Gastrocnemius medialis (tissue), 4 donors: ENCODE measurements around the gene SERPINA1. TPM values are rescaled to one million over a fixed set of nuclear protein-coding genes. Genes with fewer than 3 reads are reported as not detected.

ENCODE experiments used
- ATAC-seq, 2 donors: fragments of 150-250 bp; one replicate each; pipeline ENCODE4 v1.9.1; 2016
- DNase-seq, 2 donors: peaks; one replicate each; pipeline ENCODE4 v3.0.0-alpha.2; 2019
- H3K27ac ChIP-seq, 4 donors: fragments of 200-600 bp; sonication (generic); 1 replicate in 1 of 4; 2 replicates in 3 of 4; pipeline ENCODE4 v1.5.1; 2016 to 2018; ENCODE audit warnings: mild to moderate bottlenecking in 2 of 4, moderate library complexity in 1 of 4
- H3K27me3 ChIP-seq, 3 donors: fragments of 200-600 bp; sonication (generic) in 2 of 3; 1 replicate in 1 of 3; 2 replicates in 2 of 3; pipeline versions ENCODE4 v1.5.1 to v1.6.0; 2016 to 2019; ENCODE audit warnings: mild to moderate bottlenecking in 1 of 3, moderate library complexity in 1 of 3
- H3K36me3 ChIP-seq, 2 donors: fragments of 200-600 bp; sonication (generic) in 1 of 2; one replicate each; pipeline ENCODE4 v1.5.1; 2017 to 2018
- H3K4me1 ChIP-seq, 2 donors: fragments of 200-600 bp; sonication (generic) in 1 of 2; one replicate each; pipeline ENCODE4 v1.5.1; 2016 to 2017; ENCODE audit warnings: mild to moderate bottlenecking in 2 of 2
- H3K4me3 ChIP-seq, 4 donors: fragments of 200-600 bp; sonication (generic) in 3 of 4; 1 replicate in 1 of 4; 2 replicates in 3 of 4; pipeline ENCODE4 v1.5.1; 2016 to 2019; ENCODE audit warnings: mild to moderate bottlenecking in 2 of 4
- H3K9me3 ChIP-seq, 3 donors: fragments of 200-600 bp; sonication (generic) in 2 of 3; 1 replicate in 1 of 3; 2 replicates in 2 of 3; pipeline ENCODE4 v1.5.1; 2016 to 2019
- POLR2A ChIP-seq, 2 donors: fragments of 450-650 bp; IDR thresholded peaks; one replicate each; pipeline ENCODE4 v1.6.1; 2017; ENCODE audit warnings: antibody characterized with exemption in 2 of 2, mild to moderate bottlenecking in 2 of 2, moderate library complexity in 2 of 2
- in situ Hi-C, 4 donors: fragments of 200-750 bp; cut with MboI; loops; one replicate each; pipeline versions ENCODE4 v1.15.0 to v1.8.0; 2017; ENCODE audit warnings: low sequenced_read_pairs in 4 of 4
- intact Hi-C: fragments of 100-400 bp; cut with DNase I; formaldehyde crosslinking; loops from one replicate; pipeline ENCODE4 v1.15.1; 2023; ENCODE audit warnings: low total_unique reads
- total RNA-seq, 4 donors: library from RNA; depleted of rRNA; stranded (reverse); fragments of >200 nt; gene quantifications; one replicate each; pipeline versions ENCODE4 v1.1.0 to v1.2.3, GENCODE V29; 2016
- TF ChIP-seq, protein P1 (sequence below), 5 experiments: fragments of 450-650 bp in 3 of 5; fragments of 200-600 bp in 2 of 5; sonication (generic) in 2 of 5; IDR thresholded peaks in 4 of 5; conservative IDR thresholded peaks in 1 of 5; 1 replicate in 4 of 5; 2 replicates in 1 of 5; pipeline ENCODE4 v1.5.1; 2016 to 2019; ENCODE audit warnings: antibody characterized with exemption in 5 of 5, mild to moderate bottlenecking in 3 of 5, moderate library complexity in 3 of 5

Gene SERPINA1
- total RNA-seq, 4 donors from 2014 or later = 0.56 to 135 (median 29.2) TPM

GRCh38 chr14:94366146-94366915, 22.1 kb downstream of the SERPINA1 start, which contains the start of gene SERPINA2:
Gene SERPINA2, minus strand, starts transcription at chr14:94366698.
- in situ Hi-C loops = no loop called here

GRCh38 chr14:94365624-94366023, 22.8 kb downstream of the SERPINA1 start:
- Histone ChIP-seq H3K4me3 (no peak overlapping the region), H3K27ac (no peak overlapping the region), H3K36me3 (no peaks in the 10 kb centered on the region), H3K9me3 (no peaks in the 10 kb centered on the region), H3K27me3 (no peaks in the 10 kb centered on the region), H3K4me1 (no peaks in the 10 kb centered on the region)
- intact Hi-C loops (no loop called here), in situ Hi-C loops (no loop called here)
- no peak for ATAC-seq
- TF ChIP-seq, protein P1, sequence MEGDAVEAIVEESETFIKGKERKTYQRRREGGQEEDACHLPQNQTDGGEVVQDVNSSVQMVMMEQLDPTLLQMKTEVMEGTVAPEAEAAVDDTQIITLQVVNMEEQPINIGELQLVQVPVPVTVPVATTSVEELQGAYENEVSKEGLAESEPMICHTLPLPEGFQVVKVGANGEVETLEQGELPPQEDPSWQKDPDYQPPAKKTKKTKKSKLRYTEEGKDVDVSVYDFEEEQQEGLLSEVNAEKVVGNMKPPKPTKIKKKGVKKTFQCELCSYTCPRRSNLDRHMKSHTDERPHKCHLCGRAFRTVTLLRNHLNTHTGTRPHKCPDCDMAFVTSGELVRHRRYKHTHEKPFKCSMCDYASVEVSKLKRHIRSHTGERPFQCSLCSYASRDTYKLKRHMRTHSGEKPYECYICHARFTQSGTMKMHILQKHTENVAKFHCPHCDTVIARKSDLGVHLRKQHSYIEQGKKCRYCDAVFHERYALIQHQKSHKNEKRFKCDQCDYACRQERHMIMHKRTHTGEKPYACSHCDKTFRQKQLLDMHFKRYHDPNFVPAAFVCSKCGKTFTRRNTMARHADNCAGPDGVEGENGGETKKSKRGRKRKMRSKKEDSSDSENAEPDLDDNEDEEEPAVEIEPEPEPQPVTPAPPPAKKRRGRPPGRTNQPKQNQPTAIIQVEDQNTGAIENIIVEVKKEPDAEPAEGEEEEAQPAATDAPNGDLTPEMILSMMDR (IDR thresholded peaks at IDR 0.05 in 4 of 5, conservative IDR thresholded peaks at IDR 0.05 in 1 of 5) = no peak
- no peak for TF ChIP-seq POLR2A (IDR thresholded peaks at IDR 0.05)
- DNase-seq = no peak

More at GRCh38 chr14:94366146-94366915, 22.1 kb downstream of the SERPINA1 start, which contains the start of gene SERPINA2:
- ATAC-seq (no peak), DNase-seq (no peak)
- Histone ChIP-seq H3K27ac (no peak within 1 kb of the TSS), H3K4me1 (no peaks in the 10 kb centered on the region), H3K27me3 (no peaks in the 10 kb centered on the region), H3K4me3 (no peak within 1 kb of the TSS), H3K9me3 (no peaks in the 10 kb centered on the region), H3K36me3 (no peaks in the 10 kb centered on the region)
- intact Hi-C loops = no loop called here
- TF ChIP-seq, protein P1 (IDR thresholded peaks at IDR 0.05 in 4 of 5, conservative IDR thresholded peaks at IDR 0.05 in 1 of 5) = no peak
- no peak for TF ChIP-seq POLR2A (IDR thresholded peaks at IDR 0.05)

DNA sequence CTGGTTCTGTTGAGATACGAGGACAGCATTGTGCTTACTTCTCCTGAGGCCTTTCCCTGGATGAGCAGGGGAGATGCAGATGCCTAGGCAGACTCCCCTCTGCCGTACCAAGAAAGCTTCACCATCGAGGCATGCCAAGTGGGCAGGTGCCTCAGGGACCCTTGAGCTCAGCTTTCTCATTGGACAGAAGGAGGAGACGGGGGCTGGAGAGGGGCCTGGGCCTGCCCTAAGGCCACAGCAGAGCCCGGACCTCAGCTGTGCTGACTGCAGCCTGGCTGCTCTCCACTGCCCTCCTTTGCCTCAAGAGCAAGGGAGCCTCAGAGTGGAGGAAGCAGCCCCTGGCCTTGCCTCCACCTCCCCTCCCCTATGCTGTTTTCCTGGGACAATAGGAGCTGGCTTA, 23.4 kb downstream of the SERPINA1 start:
- in situ Hi-C loops = no loop called here
- DNase-seq (no peak), ATAC-seq (no peak)
- Histone ChIP-seq H3K4me3 (no peak overlapping the region), H3K36me3 (no peaks in the 10 kb centered on the region), H3K4me1 (no peaks in the 10 kb centered on the region), H3K27ac (no peak overlapping the region), H3K27me3 (no peaks in the 10 kb centered on the region), H3K9me3 (no peaks in the 10 kb centered on the region)
- no peak for TF ChIP-seq POLR2A (IDR thresholded peaks at IDR 0.05)
- TF ChIP-seq, protein P1 (IDR thresholded peaks at IDR 0.05 in 4 of 5, conservative IDR thresholded peaks at IDR 0.05 in 1 of 5) = no peak
- intact Hi-C loops = loop anchor here (1.0 kb wide), 1 partner anchor 14 kb away; no protein-coding TSS in a partner anchor

- Histone ChIP-seq H3K4me3 (no peak overlapping the region), H3K36me3 (no peaks in the 10 kb centered on the region), H3K27ac (no peak overlapping the region), H3K4me1 (no peaks in the 10 kb centered on the region), H3K9me3 (no peaks in the 10 kb centered on the region), H3K27me3 (no peaks in the 10 kb centered on the region)
- no peak for DNase-seq
- no peak for ATAC-seq
- in situ Hi-C loops (no loop called here), intact Hi-C loops (loop anchor here (1.0 kb wide), 1 partner anchor 15 kb away; no protein-coding TSS in a partner anchor)
- TF ChIP-seq, protein P1 (IDR thresholded peaks at IDR 0.05 in 4 of 5, conservative IDR thresholded peaks at IDR 0.05 in 1 of 5) = no peak
- no peak for TF ChIP-seq POLR2A (IDR thresholded peaks at IDR 0.05)
Observed at GRCh38 chr14:94364037-94364436, 24.4 kb downstream of the SERPINA1 start.
